H9 (cell line): ENCODE data around the gene EAF1. TPM values are rescaled to one million over a fixed set of nuclear protein-coding genes. Genes with fewer than 3 reads are reported as not detected.
"Not testable (repeated sequence)": the region's sequence is repeated elsewhere in the genome, so short reads cannot be mapped to it uniquely, and the experiment has no call there.

Source experiments
- DNase-seq: peaks from one replicate; pipeline ENCODE4 v3.0.0-alpha.2; 2017
- H2AFZ ChIP-seq: one replicate; pipeline ENCODE4 v1.6.1; 2013; ENCODE audit warnings: mild to moderate bottlenecking, low read length, control low read depth, moderate library complexity
- H2AK5ac ChIP-seq: 2 replicates; pipeline ENCODE4 v1.6.1; 2013; ENCODE audit warnings: low read length, control low read depth, mixed read lengths; ENCODE audit not compliant: insufficient read length
- H2BK120ac ChIP-seq: one replicate; pipeline ENCODE4 v1.6.1; 2013; ENCODE audit warnings: low read depth, mild to moderate bottlenecking, low read length, control low read depth, inconsistent platforms; ENCODE audit not compliant: poor library complexity, severe bottlenecking
- H2BK12ac ChIP-seq: 2 replicates; pipeline ENCODE4 v1.6.1; 2013; ENCODE audit warnings: low read length, control low read depth, mixed read lengths, low read depth; ENCODE audit not compliant: insufficient read length
- H2BK15ac ChIP-seq: 2 replicates; pipeline ENCODE4 v1.6.1; 2013; ENCODE audit warnings: low read depth, low read length, control low read depth
- H2BK20ac ChIP-seq: one replicate; pipeline ENCODE4 v1.6.1; 2013; ENCODE audit warnings: low read depth, mild to moderate bottlenecking, low read length, control low read depth, inconsistent platforms; ENCODE audit not compliant: poor library complexity, severe bottlenecking
- H2BK5ac ChIP-seq: 2 replicates; pipeline ENCODE4 v1.6.1; 2013; ENCODE audit warnings: low read length, control low read depth, mixed read lengths; ENCODE audit not compliant: insufficient read length
- H3K14ac ChIP-seq: 2 replicates; pipeline ENCODE4 v1.6.1; 2013; ENCODE audit warnings: low read length, control low read depth; ENCODE audit not compliant: insufficient read depth
- H3K18ac ChIP-seq: 2 replicates; pipeline ENCODE4 v1.6.1; 2013; ENCODE audit warnings: low read depth, mild to moderate bottlenecking, mixed read lengths, low read length, control low read depth; ENCODE audit not compliant: insufficient read length
- H3K23ac ChIP-seq: 2 replicates; pipeline ENCODE4 v1.6.1; 2013; ENCODE audit warnings: low read length, control low read depth, mixed read lengths, low read depth; ENCODE audit not compliant: insufficient read length
- H3K23me2 ChIP-seq: 2 replicates; pipeline ENCODE4 v1.6.1; 2013; ENCODE audit warnings: low read depth, mild to moderate bottlenecking, mixed read lengths, low read length, control low read depth; ENCODE audit not compliant: insufficient read length, poor library complexity, severe bottlenecking
- H3K27ac ChIP-seq: 2 replicates; pipeline ENCODE4 v1.5.1; 2013; ENCODE audit warnings: low read length, control low read depth, mixed read lengths, low read depth; ENCODE audit not compliant: insufficient read length
- H3K27me3 ChIP-seq: 2 replicates; pipeline ENCODE4 v1.6.1; 2013; ENCODE audit warnings: low read length, control low read depth, inconsistent platforms; ENCODE audit not compliant: insufficient read depth
- H3K4ac ChIP-seq: 2 replicates; pipeline ENCODE4 v1.6.1; 2013; ENCODE audit warnings: low read depth, mild to moderate bottlenecking, control low read depth, inconsistent platforms, low read length, moderate library complexity
- H3K4me1 ChIP-seq: 2 replicates; pipeline ENCODE4 v1.6.1; 2013; ENCODE audit warnings: low read length, control low read depth, inconsistent platforms; ENCODE audit not compliant: insufficient read depth
- H3K4me2 ChIP-seq: 2 replicates; pipeline ENCODE4 v1.6.1; 2013; ENCODE audit warnings: low read length, control low read depth, mixed read lengths; ENCODE audit not compliant: insufficient read length, insufficient read depth
- H3K56ac ChIP-seq: 2 replicates; pipeline ENCODE4 v1.6.1; 2013; ENCODE audit warnings: low read depth, mild to moderate bottlenecking, mixed read lengths, low read length, control low read depth; ENCODE audit not compliant: insufficient read length
- H3K79me1 ChIP-seq: 2 replicates; pipeline ENCODE4 v1.6.1; 2013; ENCODE audit warnings: low read depth, mild to moderate bottlenecking, moderate library complexity, low read length, control low read depth, inconsistent platforms; ENCODE audit not compliant: insufficient read depth, poor library complexity, severe bottlenecking
- H3K79me2 ChIP-seq: 2 replicates; pipeline ENCODE4 v1.6.1; 2013; ENCODE audit warnings: low read length, control low read depth, inconsistent platforms; ENCODE audit not compliant: insufficient read depth
- H3K9ac ChIP-seq: 2 replicates; pipeline ENCODE4 v1.6.1; 2013; ENCODE audit warnings: low read length, control low read depth, mixed read lengths; ENCODE audit not compliant: insufficient read length; ENCODE audit errors: extremely low read depth
- H3K9me3 ChIP-seq: one replicate; pipeline ENCODE4 v1.6.1; 2013; ENCODE audit warnings: low read depth, low read length, inconsistent platforms; ENCODE audit not compliant: control insufficient read depth
- H3T11ph ChIP-seq: one replicate; pipeline ENCODE4 v1.6.1; 2013; ENCODE audit warnings: mild to moderate bottlenecking, low read length, control low read depth, inconsistent platforms
- H4K20me1 ChIP-seq: one replicate; pipeline ENCODE4 v1.6.1; 2013; ENCODE audit not compliant: control insufficient read depth, insufficient read length, insufficient read depth
- H4K5ac ChIP-seq: 2 replicates; pipeline ENCODE4 v1.6.1; 2013; ENCODE audit warnings: low read depth, mild to moderate bottlenecking, mixed read lengths, low read length, control low read depth; ENCODE audit not compliant: insufficient read length
- H4K8ac ChIP-seq: replicated peaks from 2 replicates; pipeline ENCODE4 v1.6.1; 2013; ENCODE audit warnings: low read length, control low read depth, mixed read lengths, low read depth; ENCODE audit not compliant: insufficient read length
- H4K91ac ChIP-seq: 2 replicates; pipeline ENCODE4 v1.6.1; 2013; ENCODE audit warnings: low read depth, mild to moderate bottlenecking, moderate library complexity, mixed read lengths, low read length, control low read depth; ENCODE audit not compliant: insufficient read length
- H3K27ac Mint-ChIP-seq, 3 experiments: 2 replicates in 2 of 3; 3 replicates in 1 of 3; pipeline ENCODE4 v1.8.0; 2020 to 2021; ENCODE audit warnings: mixed read lengths in 3 of 3, mild to moderate bottlenecking in 1 of 3, moderate library complexity in 1 of 3
- H3K27me3 Mint-ChIP-seq: 2 replicates; pipeline ENCODE4 v1.8.0; 2021; ENCODE audit warnings: low read depth, mild to moderate bottlenecking, moderate library complexity, mixed read lengths
- H3K36me3 Mint-ChIP-seq, 3 experiments: 2 replicates in 2 of 3; 3 replicates in 1 of 3; pipeline ENCODE4 v1.8.0; 2020 to 2021; ENCODE audit warnings: low read depth in 3 of 3, mixed read lengths in 3 of 3; ENCODE audit not compliant: insufficient read depth in 1 of 3
- H3K4me1 Mint-ChIP-seq, 2 experiments: 2 replicates each; pipeline ENCODE4 v1.8.0; 2020; ENCODE audit warnings: mixed read lengths in 2 of 2
- H3K4me3 Mint-ChIP-seq, 2 experiments: 2 replicates in 1 of 2; 3 replicates in 1 of 2; pipeline ENCODE4 v1.8.0; 2020 to 2021; ENCODE audit warnings: mild to moderate bottlenecking in 2 of 2, mixed read lengths in 2 of 2, moderate library complexity in 1 of 2
- H3K9me3 Mint-ChIP-seq, 2 experiments: 2 replicates in 1 of 2; 3 replicates in 1 of 2; pipeline ENCODE4 v1.8.0; 2020; ENCODE audit warnings: mild to moderate bottlenecking in 2 of 2, mixed read lengths in 2 of 2, moderate library complexity in 1 of 2
- WGBS: extraction: QIAGEN DNeasy Blood & Tissue Kit; methylation state at CpG from one replicate; pipeline ENCODE4 v1.1.7; 2013; ENCODE audit warnings: missing lambda C conversion rate, low lambda C conversion rate, mixed read lengths; ENCODE audit not compliant: insufficient read length; ENCODE audit errors: extremely low coverage; 5-methylcytosine and 5-hydroxymethylcytosine counted together
- total RNA-seq: library from RNA; stranded (reverse); gene quantifications from 2 replicates; pipeline ENCODE4 v1.2.1, GENCODE V29; 2021
- TF ChIP-seq, protein P1 (sequence below): fragments of 200-600 bp; sonication (generic); conservative IDR thresholded peaks from 3 replicates; pipeline ENCODE4 v1.8.0; 2021; ENCODE audit warnings: antibody characterized with exemption, mild to moderate bottlenecking

EAF1 gene
- total RNA-seq, 1 experiment from 2014 or later, result 34.3 TPM

DNA sequence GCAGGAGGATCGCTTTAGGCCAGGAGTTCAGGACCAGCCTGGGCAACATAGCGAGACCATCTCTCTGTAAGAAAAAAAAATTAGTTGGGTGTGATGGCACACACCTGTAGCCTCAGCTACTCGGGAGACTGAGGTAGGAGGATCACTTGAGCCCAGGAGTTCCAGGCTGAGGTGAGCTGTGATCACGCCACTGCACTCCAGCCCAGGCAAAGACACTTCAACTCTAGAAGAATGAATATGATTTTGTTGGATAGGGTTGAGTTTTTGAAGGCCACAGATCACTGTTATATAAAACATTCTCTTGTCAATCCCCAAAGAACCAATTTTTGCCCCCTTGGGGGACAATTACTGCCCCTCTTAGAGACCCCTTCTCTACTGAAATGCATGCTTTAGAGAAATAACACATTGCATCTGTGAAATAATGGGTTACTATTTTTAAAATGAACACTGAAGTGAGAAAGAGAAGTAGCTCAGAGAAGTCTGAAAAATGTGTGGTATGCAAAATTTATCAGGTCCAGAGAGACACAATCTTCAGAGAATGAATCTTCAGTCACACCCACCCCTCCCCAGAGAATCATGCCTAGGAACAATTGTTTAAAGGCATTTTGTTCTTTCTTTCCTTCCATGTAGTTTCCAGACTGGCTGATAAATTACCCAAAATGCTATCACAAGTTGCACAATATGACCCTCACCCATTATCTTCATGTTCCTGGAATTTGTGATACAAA is 42.7 kb upstream of the EAF1 start:
- Histone ChIP-seq H2BK15ac (no peak overlapping the region), H2BK5ac (no peak overlapping the region), H4K5ac (no peak overlapping the region), H2BK120ac (no peak overlapping the region), H4K8ac (no peak overlapping the region), H3K9ac (no peak overlapping the region), H3K27me3 (no peaks in the 10 kb centered on the region), H3K4me2 (no peak overlapping the region), H3K27ac (no peak overlapping the region), H4K20me1 (no peaks in the 10 kb centered on the region), H3K4ac (no peak overlapping the region), H2AFZ (no peak overlapping the region), H3K79me2 (no peaks in the 10 kb centered on the region), H3K56ac (no peak overlapping the region), H2BK20ac (no peak overlapping the region), H3K23me2 (no peaks in the 10 kb centered on the region), H3T11ph (no peak overlapping the region), H3K79me1 (no peaks in the 10 kb centered on the region), H2BK12ac (no peak overlapping the region), H3K23ac (no peak overlapping the region), H3K18ac (no peak overlapping the region), H2AK5ac (no peak overlapping the region), H3K14ac (no peak overlapping the region), H3K9me3 (no peaks in the 10 kb centered on the region), H4K91ac (no peak overlapping the region), H3K4me1 (no peaks in the 10 kb centered on the region)
- no CpG with 5 or more reads among the region's 4 CpGs for WGBS
- Mint-ChIP-seq H3K9me3 (peaks cover 17 to 22% of the 10 kb centered on the region in 2 experiments), H3K4me3 (no peak overlapping the region), H3K4me1 (no peaks in the 10 kb centered on the region), H3K27ac (no peak overlapping the region), H3K27me3 (peaks cover 5% of the 10 kb centered on the region), H3K36me3 (peaks cover 0 to 7% (median 6%) of the 10 kb centered on the region in 3 experiments; a peak in 2 of 7 replicates)
- TF ChIP-seq, protein P1, sequence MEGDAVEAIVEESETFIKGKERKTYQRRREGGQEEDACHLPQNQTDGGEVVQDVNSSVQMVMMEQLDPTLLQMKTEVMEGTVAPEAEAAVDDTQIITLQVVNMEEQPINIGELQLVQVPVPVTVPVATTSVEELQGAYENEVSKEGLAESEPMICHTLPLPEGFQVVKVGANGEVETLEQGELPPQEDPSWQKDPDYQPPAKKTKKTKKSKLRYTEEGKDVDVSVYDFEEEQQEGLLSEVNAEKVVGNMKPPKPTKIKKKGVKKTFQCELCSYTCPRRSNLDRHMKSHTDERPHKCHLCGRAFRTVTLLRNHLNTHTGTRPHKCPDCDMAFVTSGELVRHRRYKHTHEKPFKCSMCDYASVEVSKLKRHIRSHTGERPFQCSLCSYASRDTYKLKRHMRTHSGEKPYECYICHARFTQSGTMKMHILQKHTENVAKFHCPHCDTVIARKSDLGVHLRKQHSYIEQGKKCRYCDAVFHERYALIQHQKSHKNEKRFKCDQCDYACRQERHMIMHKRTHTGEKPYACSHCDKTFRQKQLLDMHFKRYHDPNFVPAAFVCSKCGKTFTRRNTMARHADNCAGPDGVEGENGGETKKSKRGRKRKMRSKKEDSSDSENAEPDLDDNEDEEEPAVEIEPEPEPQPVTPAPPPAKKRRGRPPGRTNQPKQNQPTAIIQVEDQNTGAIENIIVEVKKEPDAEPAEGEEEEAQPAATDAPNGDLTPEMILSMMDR, result no peak
- no peak for DNase-seq

DNA sequence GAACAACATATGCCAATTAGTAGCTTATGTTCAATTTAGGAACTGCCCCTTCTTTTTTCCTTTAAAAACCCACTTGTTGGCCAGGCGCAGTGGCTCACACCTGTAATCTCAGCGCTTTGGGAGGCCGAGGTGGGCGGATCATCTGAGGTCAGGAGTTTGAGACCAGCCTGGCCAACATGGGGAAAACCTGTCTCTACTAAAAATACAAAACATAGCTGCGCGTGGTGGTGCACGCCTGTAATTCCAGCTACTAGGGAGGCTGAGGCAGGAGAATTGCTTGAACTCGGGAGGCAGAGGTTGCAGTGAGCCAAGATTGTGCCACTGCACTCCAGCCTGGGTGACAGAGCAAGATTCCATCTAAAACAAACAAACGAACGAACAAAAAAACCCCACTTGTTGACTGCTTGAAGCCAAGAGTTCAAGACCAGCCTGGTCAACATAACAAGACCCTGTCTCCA is 42.1 kb upstream of the EAF1 start:
- H4K8ac ChIP-seq, H2BK5ac ChIP-seq, H3K79me2 ChIP-seq, H3K9me3 ChIP-seq, H3K23me2 ChIP-seq, H3K4me1 Mint-ChIP-seq, H3K14ac ChIP-seq, H2BK120ac ChIP-seq, H3T11ph ChIP-seq, H2AK5ac ChIP-seq, H3K23ac ChIP-seq, H4K20me1 ChIP-seq, H3K4ac ChIP-seq, H2AFZ ChIP-seq, H3K56ac ChIP-seq, DNase-seq, H3K4me1 ChIP-seq, H3K4me2 ChIP-seq, H3K9ac ChIP-seq, H3K4me3 Mint-ChIP-seq, H4K91ac ChIP-seq, H2BK15ac ChIP-seq, H3K18ac ChIP-seq, H3K27ac ChIP-seq, H4K5ac ChIP-seq, H3K27me3 Mint-ChIP-seq, H2BK20ac ChIP-seq, H3K27ac Mint-ChIP-seq, H2BK12ac ChIP-seq, H3K27me3 ChIP-seq, H3K36me3 Mint-ChIP-seq, H3K79me1 ChIP-seq: not testable (repeated sequence)
- WGBS, result no CpG with 5 or more reads among the region's 10 CpGs
- H3K9me3 Mint-ChIP-seq, result peaks cover 17 to 22% of the 10 kb centered on the region in 2 experiments
